Endodermal cell (in vitro differentiated cells): ENCODE data around the gene NAT8L. TPM values are rescaled to one million over a fixed set of nuclear protein-coding genes. Genes with fewer than 3 reads are reported as not detected.

Experiments used
- DNase-seq: peaks from one replicate; pipeline ENCODE4 v3.0.0-alpha.2; 2017
- H3K27ac ChIP-seq: 2 replicates; pipeline ENCODE4 v1.5.1; 2013; ENCODE audit warnings: mild to moderate bottlenecking, low read depth, low read length, moderate library complexity
- H3K27me3 ChIP-seq: 2 replicates; pipeline ENCODE4 v1.6.1; 2013; ENCODE audit warnings: mild to moderate bottlenecking, low read length, moderate library complexity; ENCODE audit not compliant: insufficient read depth, control insufficient read depth, poor library complexity, severe bottlenecking
- H3K36me3 ChIP-seq: 2 replicates; pipeline ENCODE4 v1.7.0; 2013; ENCODE audit warnings: mild to moderate bottlenecking, low read length, moderate library complexity; ENCODE audit not compliant: control insufficient read depth, insufficient read depth
- H3K4me1 ChIP-seq: one replicate; pipeline ENCODE4 v1.7.0; 2013; ENCODE audit warnings: low read length; ENCODE audit not compliant: control insufficient read depth, insufficient read depth
- H3K4me3 ChIP-seq: 2 replicates; pipeline ENCODE4 v1.5.1; 2013; ENCODE audit warnings: mild to moderate bottlenecking, low read length, moderate library complexity
- H3K9ac ChIP-seq: 2 replicates; pipeline ENCODE4 v1.6.1; 2013; ENCODE audit warnings: mild to moderate bottlenecking, low read length, moderate library complexity; ENCODE audit not compliant: poor library complexity, severe bottlenecking; ENCODE audit errors: extremely low read depth
- H3K9me3 ChIP-seq: 2 replicates; pipeline ENCODE4 v1.6.1; 2013; ENCODE audit warnings: mild to moderate bottlenecking, low read length, moderate library complexity; ENCODE audit not compliant: control insufficient read depth
- H3K27ac Mint-ChIP-seq: 2 replicates; pipeline ENCODE4 v1.8.0; 2020; ENCODE audit warnings: mixed read lengths
- H3K27me3 Mint-ChIP-seq: 2 replicates; pipeline ENCODE4 v1.8.0; 2021; ENCODE audit warnings: mild to moderate bottlenecking, mixed read lengths; ENCODE audit not compliant: insufficient read depth
- H3K36me3 Mint-ChIP-seq: 2 replicates; pipeline ENCODE4 v1.8.0; 2020; ENCODE audit warnings: low read depth, mixed read lengths
- H3K4me1 Mint-ChIP-seq: 2 replicates; pipeline ENCODE4 v1.8.0; 2020; ENCODE audit warnings: mixed read lengths
- H3K4me3 Mint-ChIP-seq: 2 replicates; pipeline ENCODE4 v1.8.0; 2020; ENCODE audit warnings: mild to moderate bottlenecking, moderate library complexity, mixed read lengths
- H3K9me3 Mint-ChIP-seq: 2 replicates; pipeline ENCODE4 v1.8.0; 2020; ENCODE audit warnings: mild to moderate bottlenecking, mixed read lengths
- WGBS, 2 experiments: methylation state at CpG; one replicate each; pipeline versions ENCODE4 v1.1.5 to v1.1.7; 2013; ENCODE audit warnings: missing lambda C conversion rate in 2 of 2, mixed read lengths in 1 of 2; ENCODE audit not compliant: insufficient coverage in 1 of 2, insufficient read length in 1 of 2; 5-methylcytosine and 5-hydroxymethylcytosine counted together
- total RNA-seq, 2 donors: library from RNA; stranded (reverse); fragmentation: NEBNext Ultra II Directional in 1 of 2; extraction: Animal tissue kit (Norgen Biotek cat#: 25700) in 1 of 2; gene quantifications; 2 replicates in 1 of 2; 3 replicates in 1 of 2; pipeline ENCODE4 v1.2.1, GENCODE V29; 2021
- TF ChIP-seq, protein P1 (sequence below): fragments of 200-600 bp; sonication (generic); conservative IDR thresholded peaks from 2 replicates; pipeline ENCODE4 v1.5.0; 2021; ENCODE audit warnings: antibody characterized with exemption, mild to moderate bottlenecking

NAT8L gene
- total RNA-seq, 2 donors from 2014 or later = 5.0 to 6.4 TPM

GRCh38 chr4:2104556-2105345 is 45.6 kb downstream of the NAT8L start:
- Histone ChIP-seq H3K4me1 (no peaks in the 10 kb centered on the region), H3K27me3 (peaks cover 24% of the 10 kb centered on the region), H3K36me3 (no peaks in the 10 kb centered on the region), H3K9ac (no peak overlapping the region), H3K27ac (no peak overlapping the region), H3K9me3 (peaks cover 20% of the 10 kb centered on the region), H3K4me3 (no peak overlapping the region)
- H3K27ac Mint-ChIP-seq = no peak overlapping the region
- H3K27me3 Mint-ChIP-seq = peaks cover 22% of the 10 kb centered on the region
- TF ChIP-seq, protein P1, sequence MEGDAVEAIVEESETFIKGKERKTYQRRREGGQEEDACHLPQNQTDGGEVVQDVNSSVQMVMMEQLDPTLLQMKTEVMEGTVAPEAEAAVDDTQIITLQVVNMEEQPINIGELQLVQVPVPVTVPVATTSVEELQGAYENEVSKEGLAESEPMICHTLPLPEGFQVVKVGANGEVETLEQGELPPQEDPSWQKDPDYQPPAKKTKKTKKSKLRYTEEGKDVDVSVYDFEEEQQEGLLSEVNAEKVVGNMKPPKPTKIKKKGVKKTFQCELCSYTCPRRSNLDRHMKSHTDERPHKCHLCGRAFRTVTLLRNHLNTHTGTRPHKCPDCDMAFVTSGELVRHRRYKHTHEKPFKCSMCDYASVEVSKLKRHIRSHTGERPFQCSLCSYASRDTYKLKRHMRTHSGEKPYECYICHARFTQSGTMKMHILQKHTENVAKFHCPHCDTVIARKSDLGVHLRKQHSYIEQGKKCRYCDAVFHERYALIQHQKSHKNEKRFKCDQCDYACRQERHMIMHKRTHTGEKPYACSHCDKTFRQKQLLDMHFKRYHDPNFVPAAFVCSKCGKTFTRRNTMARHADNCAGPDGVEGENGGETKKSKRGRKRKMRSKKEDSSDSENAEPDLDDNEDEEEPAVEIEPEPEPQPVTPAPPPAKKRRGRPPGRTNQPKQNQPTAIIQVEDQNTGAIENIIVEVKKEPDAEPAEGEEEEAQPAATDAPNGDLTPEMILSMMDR = no peak
- H3K4me1 Mint-ChIP-seq = no peaks in the 10 kb centered on the region
- DNase-seq = no peak
- WGBS, 2 experiments = 88 to 93% methylated on average over 7 to 9 of the region's 9 CpGs
- no peaks in the 10 kb centered on the region for H3K36me3 Mint-ChIP-seq
- no peak overlapping the region for H3K4me3 Mint-ChIP-seq
- peaks cover 13% of the 10 kb centered on the region for H3K9me3 Mint-ChIP-seq

DNA sequence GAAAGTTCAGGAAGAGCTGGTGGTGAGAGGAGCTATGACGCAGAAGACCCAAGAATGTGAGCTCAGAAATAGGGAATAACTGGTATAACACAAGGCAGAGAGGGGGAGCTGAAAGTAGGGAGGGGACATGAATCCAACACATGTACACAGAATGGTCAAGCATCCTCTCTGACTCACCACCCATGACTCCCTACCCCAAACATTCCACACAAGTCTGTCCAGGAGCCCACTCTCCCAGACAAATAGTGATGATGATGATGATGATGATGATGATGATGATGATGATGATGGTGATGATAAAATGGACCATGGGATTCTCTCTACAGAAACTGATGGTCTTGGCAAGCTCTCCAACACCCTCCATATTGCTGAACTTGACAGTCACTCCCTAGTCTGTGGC is 46.4 kb downstream of the NAT8L start:
- peaks cover 13% of the 10 kb centered on the region for H3K9me3 Mint-ChIP-seq

DNA sequence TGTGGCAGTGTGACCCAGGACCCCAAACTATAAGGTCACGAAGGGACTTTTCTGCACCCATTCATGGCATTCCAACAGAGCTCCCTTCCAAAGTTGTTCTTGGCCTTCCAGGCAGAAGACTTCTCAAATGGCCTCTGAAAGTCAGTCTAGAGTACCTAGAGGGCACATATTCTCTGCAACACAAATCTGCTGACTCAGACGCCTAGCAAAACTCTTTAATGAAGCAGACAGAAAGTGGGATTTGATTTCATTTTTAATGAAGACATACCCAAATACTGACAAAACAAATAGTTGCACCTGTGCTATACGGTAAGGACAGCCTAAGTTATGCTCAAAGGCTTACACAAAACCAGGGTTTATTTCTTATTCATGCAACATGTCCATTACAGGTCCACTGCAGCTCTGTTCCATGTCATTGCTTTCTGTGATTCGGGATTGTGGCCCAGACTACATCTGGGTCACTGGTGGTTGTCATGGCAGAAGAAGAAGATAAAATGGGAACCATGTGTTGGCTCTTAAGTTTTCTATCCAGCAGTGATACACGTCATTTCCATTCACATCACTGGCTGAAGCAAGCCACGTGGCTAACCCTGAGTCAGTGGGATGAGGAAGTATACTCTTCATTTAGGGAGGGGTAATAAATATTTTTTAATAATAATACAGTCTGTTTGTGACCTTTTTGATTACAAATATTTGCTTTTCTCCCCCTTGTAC is 57.7 kb downstream of the NAT8L start:
- Histone ChIP-seq H3K9ac (no peak overlapping the region), H3K4me3 (no peak overlapping the region), H3K9me3 (no peaks in the 10 kb centered on the region), H3K36me3 (no peaks in the 10 kb centered on the region), H3K27me3 (peaks cover 7% of the 10 kb centered on the region), H3K27ac (no peak overlapping the region), H3K4me1 (peaks cover 3% of the 10 kb centered on the region)
- no peak for DNase-seq
- 89 to 90% methylated on average over 3 to 6 of the region's 6 CpGs for WGBS, 2 experiments
- Mint-ChIP-seq H3K9me3 (no peaks in the 10 kb centered on the region), H3K27ac (no peak overlapping the region), H3K4me3 (no peak overlapping the region), H3K36me3 (no peaks in the 10 kb centered on the region), H3K27me3 (peaks cover 8% of the 10 kb centered on the region), H3K4me1 (peaks cover 7% of the 10 kb centered on the region)
- TF ChIP-seq, protein P1 = no peak

More for the DNA sequence above, 46.4 kb downstream of the NAT8L start:
- no peaks in the 10 kb centered on the region for H3K4me1 Mint-ChIP-seq
- H3K4me3 ChIP-seq = no peak overlapping the region
- TF ChIP-seq, protein P1 = no peak
- H3K9ac ChIP-seq = no peak overlapping the region
- peaks cover 27% of the 10 kb centered on the region for H3K27me3 Mint-ChIP-seq
- no peak overlapping the region for H3K27ac Mint-ChIP-seq
- H3K27me3 ChIP-seq = peaks cover 24% of the 10 kb centered on the region
- 94 to 100% methylated on average over 1 of the region's 1 CpG for WGBS, 2 experiments
- no peaks in the 10 kb centered on the region for H3K4me1 ChIP-seq
- H3K36me3 Mint-ChIP-seq = no peaks in the 10 kb centered on the region
- no peak overlapping the region for H3K27ac ChIP-seq
- peaks cover 20% of the 10 kb centered on the region for H3K9me3 ChIP-seq
- no peaks in the 10 kb centered on the region for H3K36me3 ChIP-seq
- no peak overlapping the region for H3K4me3 Mint-ChIP-seq
- no peak for DNase-seq

Other genes starting within 250 kb of the NAT8L start
- 10 to 100 TPM; 45.7 to 52.4 TPM for gene LETM1, start 203.2 kb upstream of the NAT8L start, total RNA-seq
- 100 to 1,000 TPM; 153 to 208 TPM for gene NSD2, start 187.9 kb upstream of the NAT8L start, total RNA-seq
- 10 to 100 TPM; 54.8 to 60.1 TPM for gene NELFA, start 50.4 kb upstream of the NAT8L start, total RNA-seq
- 10 to 100 TPM; 17.0 to 22.6 TPM for gene HAUS3, start 182.8 kb downstream of the NAT8L start, total RNA-seq
- gene POLN, start 182.8 kb downstream of the NAT8L start, total RNA-seq = 1 to 10 TPM; 2.8 to 2.9 TPM
- 10 to 100 TPM; 46.0 to 78.8 TPM for gene MXD4, start 202.8 kb downstream of the NAT8L start, total RNA-seq